Hepatocyte (in vitro differentiated cells): ENCODE results near the gene PTPN18. TPM values are rescaled to one million over a fixed set of nuclear protein-coding genes. Genes with fewer than 3 reads are reported as not detected.

Experiments used
- DNase-seq: peaks from one replicate; pipeline ENCODE4 v3.0.0-alpha.2; 2016; ENCODE audit warnings: low spot score
- H2AFZ ChIP-seq: fragments of 200-600 bp; sonication (generic); 2 replicates; pipeline ENCODE4 v1.6.0; 2016; ENCODE audit warnings: antibody characterized with exemption, mild to moderate bottlenecking
- H3K27ac ChIP-seq: fragments of 200-600 bp; sonication (generic); 2 replicates; pipeline ENCODE4 v1.5.1; 2016; ENCODE audit warnings: mild to moderate bottlenecking
- H3K27me3 ChIP-seq: fragments of 200-600 bp; sonication (generic); 2 replicates; pipeline ENCODE4 v1.6.1; 2016
- H3K36me3 ChIP-seq: fragments of 200-600 bp; sonication (generic); replicated peaks from 2 replicates; pipeline ENCODE4 v1.5.1; 2016; ENCODE audit warnings: low read depth; ENCODE audit not compliant: insufficient read depth
- H3K4me1 ChIP-seq: fragments of 200-600 bp; sonication (generic); 2 replicates; pipeline ENCODE4 v1.5.1; 2016; ENCODE audit warnings: mild to moderate bottlenecking, moderate library complexity; ENCODE audit not compliant: insufficient read depth
- H3K4me2 ChIP-seq: fragments of 200-600 bp; sonication (generic); 2 replicates; pipeline ENCODE4 v1.6.0; 2016
- H3K4me3 ChIP-seq: fragments of 200-600 bp; sonication (generic); 2 replicates; pipeline ENCODE4 v1.5.1; 2016; ENCODE audit warnings: mild to moderate bottlenecking
- H3K79me2 ChIP-seq: fragments of 200-600 bp; sonication (generic); 2 replicates; pipeline ENCODE4 v1.6.0; 2017; ENCODE audit warnings: mild to moderate bottlenecking
- H3K9me2 ChIP-seq: fragments of 200-600 bp; sonication (generic); replicated peaks from 2 replicates; pipeline ENCODE4 v1.6.0; 2017; ENCODE audit warnings: mild to moderate bottlenecking; ENCODE audit not compliant: insufficient read depth
- H3K9me3 ChIP-seq: fragments of 200-600 bp; sonication (generic); 2 replicates; pipeline ENCODE4 v1.5.1; 2016; ENCODE audit warnings: low read depth, mild to moderate bottlenecking
- H4K20me1 ChIP-seq: fragments of 200-600 bp; sonication (generic); 2 replicates; pipeline ENCODE4 v1.6.0; 2016; ENCODE audit warnings: mild to moderate bottlenecking; ENCODE audit not compliant: insufficient read depth, poor library complexity, severe bottlenecking
- CTCF ChIP-seq: fragments of 200-600 bp; sonication (generic); IDR thresholded peaks from 2 replicates; pipeline ENCODE4 v1.5.1; 2016; ENCODE audit warnings: antibody characterized with exemption, mild to moderate bottlenecking; ENCODE audit not compliant: poor library complexity
- EZH2 ChIP-seq: fragments of 200-600 bp; sonication (generic); IDR thresholded peaks from 2 replicates; pipeline ENCODE4 v1.6.1; 2016; ENCODE audit warnings: antibody characterized with exemption, mild to moderate bottlenecking, borderline replicate concordance
- EZH2phosphoT487 ChIP-seq: fragments of 200-600 bp; sonication (generic); IDR thresholded peaks from one replicate; pipeline ENCODE4 v1.6.1; 2018; ENCODE audit warnings: antibody characterized with exemption, mild to moderate bottlenecking, low read depth, moderate library complexity; ENCODE audit not compliant: unreplicated experiment, severe bottlenecking
- WGBS: methylation state at CpG from one replicate; pipeline ENCODE4 v1.1.6; 2016; ENCODE audit warnings: low lambda C conversion rate; ENCODE audit errors: missing lambda C conversion rate; 5-methylcytosine and 5-hydroxymethylcytosine counted together
- polyA plus RNA-seq: library from polyadenylated mRNA; unstranded; fragments of >200 nt; fragmentation: Nextera tagmentation; extraction: Ambion mirVana; gene quantifications from 2 replicates; pipeline ENCODE4 v1.2.1, GENCODE V29; 2016
- total RNA-seq: library from RNA; depleted of rRNA; stranded (reverse); fragments of >200 nt; gene quantifications from 2 replicates; pipeline ENCODE4 v1.2.3, GENCODE V29; 2014

The PTPN18 gene
- total and polyA plus RNA-seq, 2 experiments from 2014 or later, result 34.7 to 34.8 TPM

- TF ChIP-seq EZH2 (no peak), CTCF (no peak), EZH2phosphoT487 (no peak)
- WGBS, result 95% methylated on average over 3 of the region's 3 CpGs
- no peaks in the 10 kb centered on the region for H3K9me3 ChIP-seq
- DNase-seq, result no peak
- H3K27me3 ChIP-seq, result peaks cover 8% of the 10 kb centered on the region
- H3K36me3 ChIP-seq, result no peaks in the 10 kb centered on the region
- H3K27ac ChIP-seq, result no peak overlapping the region
- no peak overlapping the region for H3K4me2 ChIP-seq
- H2AFZ ChIP-seq, result no peak overlapping the region
- H3K9me2 ChIP-seq, result no peaks in the 10 kb centered on the region
- H3K79me2 ChIP-seq, result no peaks in the 10 kb centered on the region
- no peaks in the 10 kb centered on the region for H4K20me1 ChIP-seq
- H3K4me1 ChIP-seq, result no peaks in the 10 kb centered on the region
- no peak overlapping the region for H3K4me3 ChIP-seq
Observed at GRCh38 chr2:130319536-130319935, 36.3 kb upstream of the PTPN18 start.

GRCh38 chr2:130327703-130328527 is 27.9 kb upstream of the PTPN18 start:
- Histone ChIP-seq H3K4me1 (peaks cover 18% of the 10 kb centered on the region), H3K4me3 (peak overlapping the region; percentile 33), H3K27ac (peak overlapping the region; percentile 88), H2AFZ (peak overlapping the region; percentile 78), H4K20me1 (no peaks in the 10 kb centered on the region), H3K9me3 (no peaks in the 10 kb centered on the region), H3K4me2 (peak overlapping the region; percentile 91), H3K36me3 (no peaks in the 10 kb centered on the region), H3K79me2 (no peaks in the 10 kb centered on the region), H3K9me2 (no peaks in the 10 kb centered on the region), H3K27me3 (peaks cover 22% of the 10 kb centered on the region)
- 29% methylated on average over 43 of the region's 43 CpGs for WGBS
- no peak for TF ChIP-seq EZH2
- peak; percentile 52 for TF ChIP-seq CTCF
- TF ChIP-seq EZH2phosphoT487, result no peak
- DNase-seq, result peak; percentile 85

- H3K36me3 ChIP-seq, result no peaks in the 10 kb centered on the region
- H3K79me2 ChIP-seq, result no peaks in the 10 kb centered on the region
- H3K4me2 ChIP-seq, result peak overlapping the region; percentile 91
- H3K9me2 ChIP-seq, result no peaks in the 10 kb centered on the region
- H2AFZ ChIP-seq, result peak overlapping the region; percentile 78
- no peak for TF ChIP-seq EZH2phosphoT487
- TF ChIP-seq CTCF, result no peak
- no peak for TF ChIP-seq EZH2
- no peak for DNase-seq
- peaks cover 22% of the 10 kb centered on the region for H3K27me3 ChIP-seq
- H3K27ac ChIP-seq, result peak overlapping the region; percentile 88
- WGBS, result 35% methylated on average over 2 of the region's 2 CpGs
- peaks cover 18% of the 10 kb centered on the region for H3K4me1 ChIP-seq
- no peaks in the 10 kb centered on the region for H3K9me3 ChIP-seq
- H4K20me1 ChIP-seq, result no peaks in the 10 kb centered on the region
- H3K4me3 ChIP-seq, result no peak overlapping the region
Observed at GRCh38 chr2:130328710-130329109, 27.1 kb upstream of the PTPN18 start.
